SK-N-MC (cell line): ENCODE results near the gene KHDC1.
"Not testable (repeated sequence)": the region's sequence is repeated elsewhere in the genome, so short reads cannot be mapped to it uniquely, and the experiment has no call there.

Source experiments
- DNase-seq: peaks from one replicate; pipeline ENCODE4 v3.0.0-alpha.2; 2011; ENCODE audit warnings: low read depth, low spot score
- H3K27ac ChIP-seq: fragments of 200-600 bp; sonication (generic); 2 replicates; pipeline ENCODE4 v1.5.1; 2016; ENCODE audit warnings: mixed run types
- H3K36me3 ChIP-seq: fragments of 200-600 bp; sonication (generic); 2 replicates; pipeline ENCODE4 v1.6.1; 2017; ENCODE audit warnings: antibody characterized with exemption, low read length, mixed read lengths; ENCODE audit not compliant: insufficient read depth
- H3K4me3 ChIP-seq: fragments of 200-600 bp; sonication (generic); 2 replicates; pipeline ENCODE4 v1.5.1; 2016
- H3K9ac ChIP-seq: fragments of 200-600 bp; sonication (generic); 2 replicates; pipeline ENCODE4 v1.8.0; 2017; ENCODE audit warnings: mixed run types, mixed read lengths; ENCODE audit not compliant: insufficient read length
- H3K9me3 ChIP-seq: fragments of 200-600 bp; sonication (generic); 2 replicates; pipeline ENCODE4 v1.6.1; 2017; ENCODE audit warnings: low read depth, mild to moderate bottlenecking, antibody characterized with exemption, low read length, moderate library complexity, mixed read lengths
- EZH2 ChIP-seq: fragments of 200-600 bp; sonication (generic); IDR thresholded peaks from one replicate; pipeline ENCODE4 v1.6.1; 2017; ENCODE audit warnings: antibody characterized with exemption
- FOXP2 ChIP-seq: optimal IDR thresholded peaks from 2 replicates; pipeline ENCODE3; 2011; ENCODE audit warnings: mild to moderate bottlenecking, moderate library complexity; ENCODE audit not compliant: insufficient read depth; ENCODE audit errors: extremely low read length, control extremely low read depth
- POLR2AphosphoS5 ChIP-seq: IDR thresholded peaks from 2 replicates; pipeline ENCODE4 v1.6.1; 2012; ENCODE audit warnings: mild to moderate bottlenecking, low read depth, low read length, borderline replicate concordance

KHDC1 gene

GRCh38 chr6:73204252-73204651 lies 58.7 kb downstream of the KHDC1 start:
- Histone ChIP-seq H3K9ac (no peak overlapping the region), H3K9me3 (no peaks in the 10 kb centered on the region), H3K4me3 (no peak overlapping the region), H3K27ac (no peak overlapping the region), H3K36me3 (no peaks in the 10 kb centered on the region)
- TF ChIP-seq FOXP2 (no peak), POLR2AphosphoS5 (no peak), EZH2 (no peak)
- no peak for DNase-seq

GRCh38 chr6:73203098-73203497 lies 59.9 kb downstream of the KHDC1 start:
- Histone ChIP-seq H3K36me3 (no peaks in the 10 kb centered on the region), H3K9me3 (no peaks in the 10 kb centered on the region), H3K9ac (no peak overlapping the region), H3K4me3 (no peak overlapping the region), H3K27ac (no peak overlapping the region)
- no peak for DNase-seq
- no peak for TF ChIP-seq EZH2

GRCh38 chr6:73200735-73201134 lies 62.3 kb downstream of the KHDC1 start:
- no peaks in the 10 kb centered on the region for H3K9me3 ChIP-seq
- H3K4me3 ChIP-seq, result no peak overlapping the region
- no peak overlapping the region for H3K9ac ChIP-seq
- no peak for DNase-seq
- no peak for TF ChIP-seq POLR2AphosphoS5
- no peak for TF ChIP-seq EZH2
- TF ChIP-seq FOXP2, result no peak
- H3K36me3 ChIP-seq, result no peaks in the 10 kb centered on the region
- H3K27ac ChIP-seq, result no peak overlapping the region

GRCh38 chr6:73200247-73200646 lies 62.7 kb downstream of the KHDC1 start:
- Histone ChIP-seq H3K9me3 (no peaks in the 10 kb centered on the region), H3K4me3 (no peak overlapping the region), H3K27ac (no peak overlapping the region), H3K36me3 (peaks cover 4% of the 10 kb centered on the region; the same call in 1 of the 2 replicates), H3K9ac (no peak overlapping the region)
- no peak for DNase-seq
- TF ChIP-seq EZH2 (no peak), FOXP2 (no peak), POLR2AphosphoS5 (no peak)

GRCh38 chr6:73194744-73195143 lies 68.3 kb downstream of the KHDC1 start:
- no peak for DNase-seq
- TF ChIP-seq FOXP2 (no peak), POLR2AphosphoS5 (no peak), EZH2 (no peak)
- Histone ChIP-seq H3K36me3 (peaks cover 14% of the 10 kb centered on the region; the same call in 1 of the 2 replicates), H3K9ac (no peak overlapping the region), H3K4me3 (no peak overlapping the region), H3K27ac (no peak overlapping the region), H3K9me3 (no peaks in the 10 kb centered on the region)

- H3K4me3 ChIP-seq, H3K9ac ChIP-seq, DNase-seq, H3K27ac ChIP-seq, H3K9me3 ChIP-seq: not testable (repeated sequence)
- peaks cover 14% of the 10 kb centered on the region; the same call in 1 of the 2 replicates for H3K36me3 ChIP-seq
Measured at GRCh38 chr6:73193302-73193701, 69.7 kb downstream of the KHDC1 start.
